ENCODE measurements around the gene ACAP3.
A peak's percentile ranks its signal among the peaks of the same experiment; 100 is the strongest.

Gene ACAP3

GRCh38 chr1:1278620-1279019, 29.1 kb downstream of the ACAP3 start:
- TF ChIP-seq CTCF (IDR thresholded peaks at IDR 0.05; ENCODE audit: insufficient read depth, low read depth, low read length, missing control alignments): no peak
- H3K4me3 ChIP-seq (ENCODE audit: low read depth, low read length): no peak overlapping the region
- DNase-seq (ENCODE audit: low read depth): no peak

GRCh38 chr1:1275836-1276235, 31.9 kb downstream of the ACAP3 start:
- no peak overlapping the region for H3K4me3 ChIP-seq (ENCODE audit: low read depth, low read length)
- no peak for DNase-seq (ENCODE audit: low read depth)
- no peak for TF ChIP-seq CTCF (IDR thresholded peaks at IDR 0.05; ENCODE audit: insufficient read depth, low read depth, low read length, missing control alignments)

GRCh38 chr1:1274931-1275431, 32.7 kb downstream of the ACAP3 start:
- no peak for TF ChIP-seq CTCF (IDR thresholded peaks at IDR 0.05; ENCODE audit: insufficient read depth, low read depth, low read length, missing control alignments)
- no peak overlapping the region for H3K4me3 ChIP-seq (ENCODE audit: low read depth, low read length)
- no peak for DNase-seq (ENCODE audit: low read depth)

GRCh38 chr1:1274299-1274930, 33.3 kb downstream of the ACAP3 start:
- TF ChIP-seq CTCF (IDR thresholded peaks at IDR 0.05; ENCODE audit: insufficient read depth, low read depth, low read length, missing control alignments): no peak
- H3K4me3 ChIP-seq (ENCODE audit: low read depth, low read length): peak overlapping the region; percentile 66
- no peak for DNase-seq (ENCODE audit: low read depth)

GRCh38 chr1:1273512-1274298, 34.0 kb downstream of the ACAP3 start, which contains the start of gene UBE2J2:
TSS of gene UBE2J2 (minus strand) at chr1:1273854. CDS start at chr1:1267992, 5,862 bp downstream.
- peak; percentile 5 for TF ChIP-seq CTCF (IDR thresholded peaks at IDR 0.05; ENCODE audit: insufficient read depth, low read depth, low read length, missing control alignments)
- DNase-seq (ENCODE audit: low read depth): peak; percentile 97
- H3K4me3 ChIP-seq (ENCODE audit: low read depth, low read length): peak within 1 kb of the TSS; percentile 95

GRCh38 chr1:1273209-1273511, 34.6 kb downstream of the ACAP3 start:
- no peak for TF ChIP-seq CTCF (IDR thresholded peaks at IDR 0.05; ENCODE audit: insufficient read depth, low read depth, low read length, missing control alignments)
- peak overlapping the region; percentile 95 for H3K4me3 ChIP-seq (ENCODE audit: low read depth, low read length)
- no peak for DNase-seq (ENCODE audit: low read depth)

Data from GM12865 (cell line).